Neural cell (in vitro differentiated cells): Measurements from ENCODE around the gene ARID1B. TPM values are rescaled to one million over a fixed set of nuclear protein-coding genes. Genes with fewer than 3 reads are reported as not detected.

Experiments used
- H2AFZ ChIP-seq: fragments of 200-600, 300-800 bp; sonication (generic), shearing (Covaris generic); 2 replicates; pipeline ENCODE4 v1.6.0; 2014; ENCODE audit warnings: low read depth, mild to moderate bottlenecking, antibody characterized with exemption, low read length, moderate library complexity
- H3F3A ChIP-seq: fragments of 200-600 bp; shearing (Covaris generic); 2 replicates; pipeline ENCODE4 v1.6.1; 2016; ENCODE audit warnings: mild to moderate bottlenecking, moderate library complexity, mixed read lengths, antibody characterized with exemption, low read length; ENCODE audit not compliant: insufficient read depth, poor library complexity, severe bottlenecking
- H3K27ac ChIP-seq: fragments of 200-600, 300-800 bp; sonication (generic), shearing (Covaris generic); 2 replicates; pipeline ENCODE4 v1.5.1; 2014; ENCODE audit warnings: mild to moderate bottlenecking, low read length, moderate library complexity
- H3K27me3 ChIP-seq: fragments of 300-800, 200-600 bp; sonication (generic), shearing (Covaris generic); 2 replicates; pipeline ENCODE4 v1.6.0; 2014; ENCODE audit warnings: mild to moderate bottlenecking, low read depth, low read length, moderate library complexity; ENCODE audit not compliant: insufficient read depth
- H3K36me3 ChIP-seq: fragments of 300-800, 200-600 bp; sonication (generic), shearing (Covaris generic); 2 replicates; pipeline ENCODE4 v1.5.1; 2014; ENCODE audit warnings: mild to moderate bottlenecking, antibody characterized with exemption, low read length, moderate library complexity; ENCODE audit not compliant: insufficient read depth
- H3K4me2 ChIP-seq: fragments of 300-800, 200-600 bp; sonication (generic), shearing (Covaris generic); 2 replicates; pipeline ENCODE4 v1.6.0; 2014; ENCODE audit warnings: mild to moderate bottlenecking, low read length
- H3K4me3 ChIP-seq: fragments of 300-800, 200-600 bp; sonication (generic), shearing (Covaris generic); 2 replicates; pipeline ENCODE4 v1.5.1; 2014; ENCODE audit warnings: mild to moderate bottlenecking, low read length, moderate library complexity
- H3K79me2 ChIP-seq: fragments of 200-600 bp; shearing (Covaris generic); replicated peaks from 2 replicates; pipeline ENCODE4 v1.6.0; 2014; ENCODE audit warnings: mild to moderate bottlenecking, low read length, moderate library complexity; ENCODE audit not compliant: insufficient read depth
- H3K9ac ChIP-seq: fragments of 300-800, 200-600 bp; sonication (generic), shearing (Covaris generic); 2 replicates; pipeline ENCODE4 v1.6.1; 2016; ENCODE audit warnings: mild to moderate bottlenecking, low read length, mixed read lengths
- H3K9me2 ChIP-seq: fragments of 200-600 bp; shearing (Covaris generic); 2 replicates; pipeline ENCODE4 v1.6.1; 2016; ENCODE audit warnings: mild to moderate bottlenecking, low read length, mixed read lengths; ENCODE audit not compliant: insufficient read depth
- H3K9me3 ChIP-seq: fragments of 200-600, 300-800 bp; sonication (generic), shearing (Covaris generic); 2 replicates; pipeline ENCODE4 v1.6.1; 2016; ENCODE audit warnings: mild to moderate bottlenecking, mixed run types, low read length, moderate library complexity, mixed read lengths
- H4K20me1 ChIP-seq: fragments of 200-600 bp; shearing (Covaris generic); 2 replicates; pipeline ENCODE4 v1.6.1; 2016; ENCODE audit warnings: mild to moderate bottlenecking, mixed run types; ENCODE audit not compliant: insufficient read depth
- EP300 ChIP-seq: fragments of 450-650 bp; conservative IDR thresholded peaks from 2 replicates; pipeline ENCODE4 v1.6.1; 2014; ENCODE audit warnings: antibody characterized with exemption, mild to moderate bottlenecking, moderate library complexity; ENCODE audit not compliant: poor library complexity, severe bottlenecking
- EZH2 ChIP-seq: fragments of 200-600, 300-800 bp; shearing (Covaris generic), sonication (generic); IDR thresholded peaks from 2 replicates; pipeline ENCODE4 v1.6.1; 2014; ENCODE audit warnings: antibody characterized with exemption, low read length, borderline replicate concordance, mild to moderate bottlenecking; ENCODE audit not compliant: insufficient read depth, poor library complexity, severe bottlenecking
- MXI1 ChIP-seq: fragments of 450-650 bp; conservative IDR thresholded peaks from 2 replicates; pipeline ENCODE4 v1.6.1; 2014; ENCODE audit warnings: antibody characterized with exemption, mild to moderate bottlenecking; ENCODE audit not compliant: poor library complexity, severe bottlenecking
- POLR2AphosphoS5 ChIP-seq: IDR thresholded peaks from 2 replicates; pipeline ENCODE4 v1.6.1; 2012
- RAD21 ChIP-seq: fragments of 450-650 bp; conservative IDR thresholded peaks from 2 replicates; pipeline ENCODE4 v1.6.1; 2014; ENCODE audit warnings: antibody characterized with exemption, mild to moderate bottlenecking, moderate library complexity
- REST ChIP-seq: IDR thresholded peaks from 2 replicates; pipeline ENCODE4 v1.6.1; 2012; ENCODE audit warnings: borderline replicate concordance
- SMC3 ChIP-seq: fragments of 450-650 bp; conservative IDR thresholded peaks from 2 replicates; pipeline ENCODE4 v1.6.1; 2014; ENCODE audit warnings: antibody characterized with exemption, mild to moderate bottlenecking, moderate library complexity; ENCODE audit not compliant: poor library complexity
- TAF1 ChIP-seq: IDR thresholded peaks from 2 replicates; pipeline ENCODE4 v1.6.1; 2012; ENCODE audit warnings: low read depth
- polyA plus RNA-seq: library from polyadenylated mRNA; depleted of rRNA; stranded (reverse); fragments of >200 nt; gene quantifications from 2 replicates; pipeline ENCODE4 v1.2.3, GENCODE V29; 2014
- TF ChIP-seq, protein P1 (sequence below): fragments of 450-650 bp; IDR thresholded peaks from 2 replicates; pipeline ENCODE4 v1.5.1; 2014; ENCODE audit warnings: antibody characterized with exemption, mild to moderate bottlenecking, moderate library complexity; ENCODE audit not compliant: poor library complexity, severe bottlenecking

ARID1B gene
- polyA plus RNA-seq, 1 donor from 2014 or later: 35.0 TPM

- no peaks in the 10 kb centered on the region for H4K20me1 ChIP-seq
- no peak overlapping the region for H3K4me3 ChIP-seq
- no peaks in the 10 kb centered on the region for H3K9me3 ChIP-seq
- no peak overlapping the region for H2AFZ ChIP-seq
- no peaks in the 10 kb centered on the region for H3K27me3 ChIP-seq
- H3K4me2 ChIP-seq: no peak overlapping the region
- H3F3A ChIP-seq: peaks cover 12% of the 10 kb centered on the region
- no peak overlapping the region for H3K27ac ChIP-seq
- H3K79me2 ChIP-seq: no peaks in the 10 kb centered on the region
- TF ChIP-seq MXI1: no peak
- TF ChIP-seq REST: no peak
- TF ChIP-seq, protein P1, sequence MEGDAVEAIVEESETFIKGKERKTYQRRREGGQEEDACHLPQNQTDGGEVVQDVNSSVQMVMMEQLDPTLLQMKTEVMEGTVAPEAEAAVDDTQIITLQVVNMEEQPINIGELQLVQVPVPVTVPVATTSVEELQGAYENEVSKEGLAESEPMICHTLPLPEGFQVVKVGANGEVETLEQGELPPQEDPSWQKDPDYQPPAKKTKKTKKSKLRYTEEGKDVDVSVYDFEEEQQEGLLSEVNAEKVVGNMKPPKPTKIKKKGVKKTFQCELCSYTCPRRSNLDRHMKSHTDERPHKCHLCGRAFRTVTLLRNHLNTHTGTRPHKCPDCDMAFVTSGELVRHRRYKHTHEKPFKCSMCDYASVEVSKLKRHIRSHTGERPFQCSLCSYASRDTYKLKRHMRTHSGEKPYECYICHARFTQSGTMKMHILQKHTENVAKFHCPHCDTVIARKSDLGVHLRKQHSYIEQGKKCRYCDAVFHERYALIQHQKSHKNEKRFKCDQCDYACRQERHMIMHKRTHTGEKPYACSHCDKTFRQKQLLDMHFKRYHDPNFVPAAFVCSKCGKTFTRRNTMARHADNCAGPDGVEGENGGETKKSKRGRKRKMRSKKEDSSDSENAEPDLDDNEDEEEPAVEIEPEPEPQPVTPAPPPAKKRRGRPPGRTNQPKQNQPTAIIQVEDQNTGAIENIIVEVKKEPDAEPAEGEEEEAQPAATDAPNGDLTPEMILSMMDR: no peak
- TF ChIP-seq RAD21: no peak
- no peak for TF ChIP-seq SMC3
- no peak overlapping the region for H3K9ac ChIP-seq
- H3K36me3 ChIP-seq: peaks cover 21% of the 10 kb centered on the region
- H3K9me2 ChIP-seq: no peaks in the 10 kb centered on the region
These were observed 428.5 kb downstream of the ARID1B start for GRCh38 chr6:157205473-157206358.

DNA sequence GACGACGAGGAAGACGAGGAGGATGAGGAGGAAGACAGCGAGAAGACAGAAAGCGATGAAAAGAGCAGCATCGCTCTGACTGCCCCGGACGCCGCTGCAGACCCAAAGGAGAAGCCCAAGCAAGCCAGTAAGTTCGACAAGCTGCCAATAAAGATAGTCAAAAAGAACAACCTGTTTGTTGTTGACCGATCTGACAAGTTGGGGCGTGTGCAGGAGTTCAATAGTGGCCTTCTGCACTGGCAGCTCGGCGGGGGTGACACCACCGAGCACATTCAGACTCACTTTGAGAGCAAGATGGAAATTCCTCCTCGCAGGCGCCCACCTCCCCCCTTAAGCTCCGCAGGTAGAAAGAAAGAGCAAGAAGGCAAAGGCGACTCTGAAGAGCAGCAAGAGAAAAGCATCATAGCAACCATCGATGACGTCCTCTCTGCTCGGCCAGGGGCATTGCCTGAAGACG, 429.2 kb downstream of the ARID1B start:
- Histone ChIP-seq H3K4me3 (no peak overlapping the region), H3K4me2 (no peak overlapping the region), H3K36me3 (peaks cover 21% of the 10 kb centered on the region), H3K9ac (no peak overlapping the region), H3K79me2 (no peaks in the 10 kb centered on the region), H3K27ac (no peak overlapping the region), H2AFZ (no peak overlapping the region), H3K27me3 (no peaks in the 10 kb centered on the region), H4K20me1 (no peaks in the 10 kb centered on the region), H3K9me2 (no peaks in the 10 kb centered on the region), H3F3A (peaks cover 12% of the 10 kb centered on the region), H3K9me3 (no peaks in the 10 kb centered on the region)
- TF ChIP-seq, protein P1: no peak
- TF ChIP-seq SMC3 (no peak), MXI1 (no peak), RAD21 (no peak), REST (no peak), EZH2 (no peak), POLR2AphosphoS5 (no peak), EP300 (no peak), TAF1 (no peak)
